Panc1 (cell line): ENCODE results near the gene SPACA6. TPM values are rescaled to one million over a fixed set of nuclear protein-coding genes. Genes with fewer than 3 reads are reported as not detected.

ENCODE experiments used
- ATAC-seq: fragments of 200-7000 bp; cut with Tn5 transposase; 2 replicates; pipeline ENCODE4 v1.9.1; 2020; ENCODE audit warnings: mild to moderate bottlenecking, moderate library complexity
- BruUV-seq: library from RNA; stranded (reverse); fragments of 400-500 nt; replicated peaks from 2 replicates; lab custom pipeline; 2021; lab: Mats Ljungman, UMichigan
- CTCF ChIA-PET: fragments of 300-600 bp; sonication (Branson Sonifier 250); formaldehyde crosslinking; loops from one replicate; lab custom pipeline; 2022; ENCODE audit warnings: antibody characterized with exemption; lab: Charles Lee
- POLR2A ChIA-PET: fragments of 300-600 bp; sonication (Branson Sonifier 250); formaldehyde crosslinking; loops from one replicate; lab custom pipeline; 2022; ENCODE audit warnings: antibody characterized with exemption; lab: Charles Lee
- DNase-seq: peaks from one replicate; pipeline ENCODE4 v3.0.0-alpha.2; 2010; ENCODE audit warnings: low read depth, low spot score
- H3K27ac ChIP-seq: 2 replicates; pipeline ENCODE4 v1.5.1; 2011; ENCODE audit warnings: mild to moderate bottlenecking, low read length, inconsistent platforms
- H3K27me3 ChIP-seq: fragments of 200-500 bp; sonication (Bioruptor generic); 2 replicates; pipeline ENCODE4 v1.6.0; 2014; ENCODE audit warnings: low read length, inconsistent platforms; ENCODE audit not compliant: control insufficient read depth, insufficient read depth
- H3K36me3 ChIP-seq: fragments of 200-500 bp; sonication (Bioruptor generic); 2 replicates; pipeline ENCODE4 v1.5.1; 2014; ENCODE audit warnings: inconsistent platforms, mild to moderate bottlenecking, low read length, moderate library complexity; ENCODE audit not compliant: control insufficient read depth, insufficient read depth
- H3K4me1 ChIP-seq: 2 replicates; pipeline ENCODE4 v1.5.1; 2011; ENCODE audit warnings: inconsistent platforms, mild to moderate bottlenecking, low read length, moderate library complexity; ENCODE audit not compliant: control insufficient read depth, insufficient read depth
- H3K4me3 ChIP-seq, 2 experiments: 2 replicates each; pipeline ENCODE4 v1.5.1; 2011 to 2012; ENCODE audit warnings: low read depth in 2 of 2, low read length in 2 of 2, mild to moderate bottlenecking in 2 of 2, inconsistent platforms in 1 of 2, moderate library complexity in 1 of 2
- H3K9me3 ChIP-seq: fragments of 200-500 bp; sonication (Bioruptor generic); 2 replicates; pipeline ENCODE4 v1.5.1; 2014; ENCODE audit warnings: low read depth, mild to moderate bottlenecking, inconsistent platforms, low read length, moderate library complexity; ENCODE audit not compliant: control insufficient read depth, insufficient read depth
- POLR2AphosphoS5 ChIP-seq: IDR thresholded peaks from 2 replicates; pipeline ENCODE4 v1.6.1; 2012; ENCODE audit warnings: mild to moderate bottlenecking, low read depth, low read length, moderate library complexity
- SIN3A ChIP-seq: IDR thresholded peaks from 2 replicates; pipeline ENCODE4 v1.6.1; 2012; ENCODE audit warnings: low read depth, mild to moderate bottlenecking, low read length, moderate library complexity, borderline replicate concordance; ENCODE audit not compliant: insufficient read depth
- TCF7L2 ChIP-seq: IDR thresholded peaks from 2 replicates; pipeline ENCODE4 v1.6.1; 2011; ENCODE audit warnings: mild to moderate bottlenecking, low read depth, low read length, inconsistent platforms
- in situ Hi-C: cut with HindIII; loops from 2 replicates; pipeline ENCODE4 v1.10.0; 2016; ENCODE audit warnings: low sequenced_read_pairs, low pct_unique_long_range_greater_than_20kb
- intact Hi-C: fragments of 100-400 bp; cut with micrococcal nuclease; formaldehyde crosslinking; loops from one replicate; pipeline ENCODE4 v1.10.0; 2022; ENCODE audit not compliant: unreplicated experiment
- total RNA-seq: library from RNA; stranded (reverse); gene quantifications from one replicate; pipeline ENCODE4 v1.2.1, GENCODE V29; 2021; ENCODE audit not compliant: unreplicated experiment
- TF ChIP-seq, protein P1 (sequence below), 2 experiments: IDR thresholded peaks; 2 replicates each; pipeline ENCODE4 v1.6.1; 2011 to 2012; ENCODE audit warnings: low read depth in 2 of 2, control low read depth in 1 of 2, low read length in 1 of 2, mild to moderate bottlenecking in 1 of 2, moderate library complexity in 1 of 2; ENCODE audit not compliant: insufficient read depth in 1 of 2
- TF ChIP-seq, protein P2 (sequence below): fragments of 450-650 bp; IDR thresholded peaks from 2 replicates; pipeline ENCODE4 v1.5.1; 2017; ENCODE audit warnings: mild to moderate bottlenecking

SPACA6 gene
- total RNA-seq, 1 experiment from 2014 or later, result 14.3 TPM

DNA sequence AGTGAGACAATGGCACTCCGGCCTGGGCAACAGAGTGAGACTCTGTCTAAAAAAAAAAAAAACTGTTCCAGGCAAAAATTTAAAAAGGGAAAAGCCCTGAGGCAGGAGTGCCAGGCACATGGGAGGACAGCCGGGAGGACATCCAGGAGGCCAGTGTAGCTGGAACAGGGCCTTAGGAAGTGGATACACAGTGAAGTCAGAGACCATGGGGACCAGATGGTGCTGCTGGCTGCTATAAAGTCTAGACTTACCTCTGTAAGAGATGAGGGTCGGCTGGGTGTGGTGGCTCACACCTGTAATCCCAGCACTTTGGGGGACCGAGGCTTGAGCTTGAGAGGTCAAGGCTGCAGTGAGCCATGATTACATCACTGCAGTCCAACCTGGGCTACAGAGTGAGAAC is 15.7 kb downstream of the SPACA6 start:
- CTCF ChIA-PET, result no interaction called here
- in situ Hi-C loops (no loop called here), intact Hi-C loops (no loop called here)
- no TSS peak for BruUV-seq
- TF ChIP-seq TCF7L2 (no peak), POLR2AphosphoS5 (no peak), SIN3A (no peak)
- TF ChIP-seq, protein P1, sequence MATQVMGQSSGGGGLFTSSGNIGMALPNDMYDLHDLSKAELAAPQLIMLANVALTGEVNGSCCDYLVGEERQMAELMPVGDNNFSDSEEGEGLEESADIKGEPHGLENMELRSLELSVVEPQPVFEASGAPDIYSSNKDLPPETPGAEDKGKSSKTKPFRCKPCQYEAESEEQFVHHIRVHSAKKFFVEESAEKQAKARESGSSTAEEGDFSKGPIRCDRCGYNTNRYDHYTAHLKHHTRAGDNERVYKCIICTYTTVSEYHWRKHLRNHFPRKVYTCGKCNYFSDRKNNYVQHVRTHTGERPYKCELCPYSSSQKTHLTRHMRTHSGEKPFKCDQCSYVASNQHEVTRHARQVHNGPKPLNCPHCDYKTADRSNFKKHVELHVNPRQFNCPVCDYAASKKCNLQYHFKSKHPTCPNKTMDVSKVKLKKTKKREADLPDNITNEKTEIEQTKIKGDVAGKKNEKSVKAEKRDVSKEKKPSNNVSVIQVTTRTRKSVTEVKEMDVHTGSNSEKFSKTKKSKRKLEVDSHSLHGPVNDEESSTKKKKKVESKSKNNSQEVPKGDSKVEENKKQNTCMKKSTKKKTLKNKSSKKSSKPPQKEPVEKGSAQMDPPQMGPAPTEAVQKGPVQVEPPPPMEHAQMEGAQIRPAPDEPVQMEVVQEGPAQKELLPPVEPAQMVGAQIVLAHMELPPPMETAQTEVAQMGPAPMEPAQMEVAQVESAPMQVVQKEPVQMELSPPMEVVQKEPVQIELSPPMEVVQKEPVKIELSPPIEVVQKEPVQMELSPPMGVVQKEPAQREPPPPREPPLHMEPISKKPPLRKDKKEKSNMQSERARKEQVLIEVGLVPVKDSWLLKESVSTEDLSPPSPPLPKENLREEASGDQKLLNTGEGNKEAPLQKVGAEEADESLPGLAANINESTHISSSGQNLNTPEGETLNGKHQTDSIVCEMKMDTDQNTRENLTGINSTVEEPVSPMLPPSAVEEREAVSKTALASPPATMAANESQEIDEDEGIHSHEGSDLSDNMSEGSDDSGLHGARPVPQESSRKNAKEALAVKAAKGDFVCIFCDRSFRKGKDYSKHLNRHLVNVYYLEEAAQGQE (IDR thresholded peaks at IDR 0.05; ENCODE audit: insufficient read depth in 1 of 2, low read depth in 2 of 2, low read length in 1 of 2), result no peak
- TF ChIP-seq, protein P2, sequence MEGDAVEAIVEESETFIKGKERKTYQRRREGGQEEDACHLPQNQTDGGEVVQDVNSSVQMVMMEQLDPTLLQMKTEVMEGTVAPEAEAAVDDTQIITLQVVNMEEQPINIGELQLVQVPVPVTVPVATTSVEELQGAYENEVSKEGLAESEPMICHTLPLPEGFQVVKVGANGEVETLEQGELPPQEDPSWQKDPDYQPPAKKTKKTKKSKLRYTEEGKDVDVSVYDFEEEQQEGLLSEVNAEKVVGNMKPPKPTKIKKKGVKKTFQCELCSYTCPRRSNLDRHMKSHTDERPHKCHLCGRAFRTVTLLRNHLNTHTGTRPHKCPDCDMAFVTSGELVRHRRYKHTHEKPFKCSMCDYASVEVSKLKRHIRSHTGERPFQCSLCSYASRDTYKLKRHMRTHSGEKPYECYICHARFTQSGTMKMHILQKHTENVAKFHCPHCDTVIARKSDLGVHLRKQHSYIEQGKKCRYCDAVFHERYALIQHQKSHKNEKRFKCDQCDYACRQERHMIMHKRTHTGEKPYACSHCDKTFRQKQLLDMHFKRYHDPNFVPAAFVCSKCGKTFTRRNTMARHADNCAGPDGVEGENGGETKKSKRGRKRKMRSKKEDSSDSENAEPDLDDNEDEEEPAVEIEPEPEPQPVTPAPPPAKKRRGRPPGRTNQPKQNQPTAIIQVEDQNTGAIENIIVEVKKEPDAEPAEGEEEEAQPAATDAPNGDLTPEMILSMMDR, result no peak
- POLR2A ChIA-PET, result no interaction called here
- ATAC-seq (no peak), DNase-seq (no peak)
- Histone ChIP-seq H3K4me1 (peaks cover 2% of the 10 kb centered on the region; the same call in 1 of the 2 replicates), H3K9me3 (no peaks in the 10 kb centered on the region), H3K27me3 (no peaks in the 10 kb centered on the region), H3K36me3 (peaks cover 2% of the 10 kb centered on the region; the same call in 1 of the 2 replicates), H3K4me3 (no peak overlapping the region), H3K27ac (no peak overlapping the region)

DNA sequence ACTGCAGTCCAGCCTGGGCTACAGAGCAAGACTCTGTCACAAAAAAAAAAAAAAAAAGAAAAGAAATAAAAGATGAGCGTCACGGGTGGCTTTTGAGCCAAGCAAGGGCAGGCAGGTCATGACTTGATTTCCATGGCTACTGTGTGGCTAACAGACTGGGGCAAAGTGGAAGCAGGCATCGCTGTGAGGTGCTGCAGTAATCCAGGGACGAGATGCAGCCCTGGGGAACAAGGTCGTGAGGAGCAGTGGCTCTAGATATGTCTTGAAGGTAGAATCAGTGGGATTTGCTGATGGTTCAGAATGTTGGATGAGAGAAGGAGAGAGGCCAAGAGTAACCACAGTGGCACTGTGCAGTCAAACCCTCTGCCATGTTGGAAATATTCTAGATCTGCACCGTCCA is 16.4 kb downstream of the SPACA6 start:
- Histone ChIP-seq H3K4me1 (peaks cover 2% of the 10 kb centered on the region; the same call in 1 of the 2 replicates), H3K4me3 (no peak overlapping the region), H3K27me3 (no peaks in the 10 kb centered on the region; the same call in 1 of the 2 replicates), H3K9me3 (no peaks in the 10 kb centered on the region), H3K27ac (no peak overlapping the region), H3K36me3 (peaks cover 1% of the 10 kb centered on the region; the same call in 1 of the 2 replicates)
- ChIA-PET POLR2A (no interaction called here), CTCF (no interaction called here)
- TF ChIP-seq, protein P2, result no peak
- TF ChIP-seq POLR2AphosphoS5 (no peak), SIN3A (no peak)
- TF ChIP-seq, protein P1 (IDR thresholded peaks at IDR 0.05; ENCODE audit: insufficient read depth in 1 of 2, low read depth in 2 of 2, low read length in 1 of 2), result no peak
- ATAC-seq, result no peak
- DNase-seq, result no peak
- in situ Hi-C loops (no loop called here), intact Hi-C loops (no loop called here)
- no TSS peak for BruUV-seq
